NCI-H2196 (cell line): ENCODE measurements around the gene SLC22A8.
A peak's percentile ranks its signal among the peaks of the same experiment; 100 is the strongest.
"Not testable (repeated sequence)": the region's sequence is repeated elsewhere in the genome, so short reads cannot be mapped to it uniquely, and the experiment has no call there.

Source experiments
- DNase-seq: peaks from one replicate; lab custom pipeline; 2025; ENCODE audit not compliant: unreplicated experiment; lab: John Stamatoyannopoulos, UW

The SLC22A8 gene

DNA sequence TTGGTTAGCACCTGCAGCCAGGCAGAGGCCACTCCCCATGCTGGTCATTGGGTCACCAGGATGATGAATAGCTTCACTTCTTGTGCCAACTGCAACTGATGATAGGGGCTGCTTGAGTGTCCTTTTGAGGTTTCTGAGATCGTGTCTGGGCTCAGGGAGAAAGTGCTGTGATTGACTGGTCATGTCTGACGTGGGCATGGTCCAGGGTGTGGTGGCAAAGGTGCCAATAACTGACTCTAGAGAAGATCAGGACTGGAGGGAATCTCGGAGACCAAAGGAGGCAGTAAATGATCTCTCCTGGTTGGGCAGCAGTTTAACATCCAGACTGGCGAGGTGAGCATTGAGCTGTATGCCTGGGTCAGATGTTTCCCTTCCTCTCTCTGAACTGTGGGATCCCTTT is 20.9 kb downstream of the SLC22A8 start:
- DNase-seq: no peak

DNA sequence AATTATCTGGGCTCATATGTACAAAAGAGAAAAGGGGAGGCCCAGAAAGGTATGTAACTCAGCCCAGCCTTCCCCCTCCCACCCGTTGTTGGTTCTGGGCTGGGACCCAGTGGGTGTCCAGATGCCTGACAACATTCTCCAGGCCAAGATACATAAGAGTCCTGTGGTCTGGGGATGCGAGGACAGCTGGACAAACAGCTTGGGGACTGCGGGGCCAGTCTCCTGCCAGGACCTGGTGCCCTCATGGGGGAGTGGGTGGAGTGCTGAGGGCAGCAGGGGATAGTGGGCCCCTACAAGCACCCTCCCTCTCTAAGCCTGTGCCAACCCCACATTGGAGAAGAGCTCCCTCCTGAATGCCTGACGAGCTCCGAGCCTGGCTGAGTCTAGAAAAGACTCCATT is 27.4 kb downstream of the SLC22A8 start:
- no peak for DNase-seq

DNA sequence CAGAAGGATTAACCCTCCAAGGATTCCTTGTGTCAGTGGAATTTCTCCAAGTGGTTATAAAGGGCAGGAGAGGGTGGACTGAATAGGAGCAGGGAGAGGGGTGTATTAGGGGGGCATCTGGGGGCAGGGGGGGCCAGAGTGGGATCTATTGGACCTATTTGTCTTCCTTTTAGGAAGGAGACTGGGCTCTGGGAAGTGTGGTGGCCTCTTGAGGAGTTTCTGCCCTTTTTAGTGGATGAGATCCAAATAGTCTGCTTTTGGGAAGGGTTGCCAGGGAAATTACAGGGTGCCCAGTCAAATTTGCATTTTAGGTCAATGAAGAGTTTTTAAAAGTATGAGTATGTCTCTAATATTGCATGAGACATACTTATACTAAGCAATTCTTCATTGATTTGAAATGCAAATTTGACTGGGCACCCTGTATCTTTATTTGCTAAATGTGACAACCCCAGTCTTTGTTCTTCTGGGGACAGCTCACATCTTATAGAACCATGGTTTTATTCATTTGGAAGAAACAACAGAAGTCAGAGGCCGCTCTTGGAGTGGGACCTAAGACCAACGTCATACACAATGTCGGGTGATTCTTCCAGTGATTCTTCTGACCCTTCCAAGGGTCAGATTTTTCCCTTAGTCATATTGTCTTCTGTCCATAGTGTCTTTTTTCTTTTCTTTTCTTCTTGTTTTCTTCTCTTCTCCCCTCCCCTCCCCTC is 30.4 kb downstream of the SLC22A8 start:
- no peak for DNase-seq

DNA sequence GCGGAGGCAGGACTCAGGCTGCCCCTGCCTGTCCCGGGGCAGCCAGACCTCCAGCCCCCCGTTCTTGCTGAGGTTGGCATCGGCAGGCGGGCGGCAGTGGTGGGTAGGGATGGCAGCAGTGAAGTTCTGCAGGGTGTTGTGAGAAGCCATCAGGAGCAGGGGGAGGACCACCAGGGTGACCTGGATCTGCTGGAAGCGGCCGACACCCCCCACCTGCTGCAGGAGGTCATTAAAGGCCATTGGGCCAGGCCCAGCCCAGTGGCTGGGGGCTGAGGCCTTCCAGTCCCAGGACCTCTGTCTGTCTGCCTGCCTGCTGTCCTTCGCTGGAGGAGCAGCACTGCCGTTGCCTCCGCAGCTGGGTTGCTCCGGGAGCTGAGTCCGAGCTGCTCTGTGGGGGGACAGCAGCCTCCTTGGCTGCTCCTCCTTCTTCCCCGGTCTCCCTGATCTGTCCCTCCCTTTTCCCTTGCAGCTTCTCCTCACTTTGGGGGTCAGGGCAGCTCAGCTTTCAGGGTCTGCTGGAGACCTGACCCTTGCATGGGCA is 31.1 kb downstream of the SLC22A8 start, which contains the start of gene SLC22A6:
TSS of gene SLC22A6 (minus strand) at position 517 of the 541 bp plus-strand sequence. CDS start at position 240, 277 bp downstream.
- DNase-seq: no peak

DNA sequence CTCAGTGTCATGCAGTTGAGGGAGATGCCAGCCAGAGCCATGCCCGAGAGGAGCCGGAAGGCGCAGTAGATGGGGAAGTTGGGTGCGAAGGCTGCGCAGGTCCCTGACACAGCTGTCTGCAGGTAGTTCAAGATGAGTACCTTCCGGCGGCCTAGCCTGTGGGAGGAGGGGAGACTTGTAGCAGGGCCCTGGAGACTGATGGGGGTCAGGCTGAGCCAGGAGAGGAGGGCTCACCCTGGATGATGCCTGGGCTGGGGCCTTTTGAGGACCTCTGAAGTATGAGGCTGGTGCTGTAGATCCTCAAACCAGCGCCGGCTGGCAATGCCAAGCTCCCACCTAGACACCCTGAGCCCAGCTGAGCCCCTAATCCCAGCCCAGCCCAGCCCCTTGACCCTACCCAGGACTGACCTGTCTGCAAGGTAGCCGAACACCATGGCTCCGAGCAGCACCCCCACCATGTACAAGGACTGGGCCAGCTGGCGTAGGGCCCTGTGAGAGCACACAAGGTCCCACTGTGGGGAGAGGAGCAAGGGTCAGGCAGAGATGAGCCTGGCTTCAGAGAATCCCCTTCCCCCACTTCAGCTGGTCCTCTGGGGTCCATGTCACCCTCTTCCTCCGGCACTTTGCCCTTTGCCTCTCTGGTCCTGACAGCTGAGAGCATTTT is 32.0 kb downstream of the SLC22A8 start:
- no peak for DNase-seq

DNA sequence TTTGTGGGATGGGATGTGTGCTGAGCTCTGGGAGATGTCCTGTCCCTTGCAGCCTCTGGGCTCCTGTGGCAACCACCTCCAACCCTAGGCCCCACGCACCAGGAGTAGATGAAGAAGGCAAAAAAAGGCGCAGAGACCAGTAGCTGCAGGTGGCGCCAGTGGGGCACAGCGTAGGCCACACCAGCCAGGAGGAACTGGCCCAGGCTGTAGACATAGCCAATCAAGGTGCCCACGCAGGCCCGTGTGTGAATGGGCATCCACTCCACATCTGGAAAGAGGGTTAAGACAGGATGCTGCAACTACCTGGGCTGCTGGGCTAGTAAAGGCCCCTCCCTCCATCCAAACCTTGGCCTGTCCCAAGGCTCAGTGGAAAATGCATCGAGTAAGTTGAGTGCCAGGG is 33.9 kb downstream of the SLC22A8 start:
- DNase-seq: no peak

DNA sequence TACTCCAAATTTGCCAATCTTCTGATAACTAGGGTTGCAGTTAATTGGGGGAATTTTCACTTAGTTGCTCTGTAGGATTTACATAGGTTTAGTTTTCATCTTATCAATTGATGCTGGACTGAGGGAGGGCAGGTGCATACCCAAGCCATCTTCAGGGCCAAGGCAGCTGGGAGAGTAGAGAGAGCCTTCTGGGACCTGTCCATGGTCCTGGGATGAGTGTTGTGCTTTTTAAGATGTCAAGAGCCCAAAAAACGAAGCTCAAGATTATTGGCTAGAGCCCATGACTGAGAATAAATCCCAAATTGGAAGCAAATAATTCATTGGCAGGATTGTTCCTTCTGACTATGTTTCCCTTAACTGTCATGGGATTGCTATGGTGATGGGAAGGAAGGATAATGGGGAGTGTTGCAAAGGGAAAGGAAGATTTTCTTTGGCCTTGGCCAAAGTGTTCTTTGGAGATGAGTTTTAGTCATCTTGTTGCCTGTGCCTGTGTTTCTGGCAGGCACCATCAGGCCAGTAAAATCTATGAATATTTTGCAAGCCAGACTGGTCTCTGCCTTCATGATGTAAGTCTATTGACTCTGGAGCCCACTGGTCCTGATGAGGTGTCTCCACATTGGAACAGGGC is 35.4 kb downstream of the SLC22A8 start:
- no peak for DNase-seq

DNA sequence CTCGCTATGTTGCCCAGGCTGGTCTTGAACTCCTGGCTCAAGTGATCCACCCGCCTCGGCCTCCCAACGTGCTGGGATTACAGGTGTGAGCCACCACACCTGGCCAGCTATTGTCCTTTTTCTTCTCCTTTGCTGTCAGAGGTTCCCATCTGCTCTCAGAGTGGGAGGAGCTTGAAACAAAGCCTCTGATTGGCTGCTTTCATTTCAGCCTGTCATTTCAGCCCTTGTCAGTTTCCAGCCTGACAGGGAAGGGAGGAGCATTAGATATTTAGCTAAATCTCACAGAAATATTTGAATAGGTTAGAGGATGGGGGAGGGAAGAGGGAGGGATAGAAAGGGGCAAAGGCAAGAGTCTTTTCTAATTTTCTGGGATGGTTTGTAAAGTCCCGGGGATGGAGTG is 39.5 kb downstream of the SLC22A8 start:
- no peak for DNase-seq

DNA sequence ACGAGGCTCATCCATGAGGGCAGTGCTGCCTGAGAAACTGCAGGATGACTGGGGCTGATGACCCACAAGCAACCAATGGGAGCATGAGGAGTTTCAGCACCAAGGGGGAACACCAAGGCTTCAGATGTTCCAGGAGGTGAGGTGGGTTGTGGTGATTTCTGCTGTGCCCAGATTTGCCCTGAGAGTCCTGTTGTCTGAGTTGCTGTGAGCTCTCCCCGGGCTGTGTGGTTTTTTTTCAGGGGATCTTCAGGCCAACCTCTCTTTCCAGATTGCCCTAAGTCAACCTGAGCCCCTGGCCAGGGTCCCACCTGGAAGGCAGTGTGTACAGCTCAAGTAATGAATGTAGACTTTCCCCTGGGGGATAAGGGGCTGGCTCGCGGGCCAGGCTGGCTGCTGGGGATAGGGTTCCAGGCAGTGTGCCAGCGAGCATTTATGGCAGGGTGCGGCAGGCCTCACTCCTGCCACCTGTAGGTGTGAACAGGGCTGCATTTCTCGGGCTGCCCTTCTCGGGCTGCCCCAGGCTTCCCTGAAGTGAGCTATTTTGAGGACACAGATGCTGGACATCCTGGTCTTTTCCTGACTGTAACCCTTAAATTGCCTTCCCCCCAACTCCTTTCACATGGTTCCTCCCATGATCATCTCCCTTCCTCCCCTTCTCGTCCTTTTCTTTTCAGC is 40.7 kb downstream of the SLC22A8 start:
- peak; percentile 67 for DNase-seq

DNA sequence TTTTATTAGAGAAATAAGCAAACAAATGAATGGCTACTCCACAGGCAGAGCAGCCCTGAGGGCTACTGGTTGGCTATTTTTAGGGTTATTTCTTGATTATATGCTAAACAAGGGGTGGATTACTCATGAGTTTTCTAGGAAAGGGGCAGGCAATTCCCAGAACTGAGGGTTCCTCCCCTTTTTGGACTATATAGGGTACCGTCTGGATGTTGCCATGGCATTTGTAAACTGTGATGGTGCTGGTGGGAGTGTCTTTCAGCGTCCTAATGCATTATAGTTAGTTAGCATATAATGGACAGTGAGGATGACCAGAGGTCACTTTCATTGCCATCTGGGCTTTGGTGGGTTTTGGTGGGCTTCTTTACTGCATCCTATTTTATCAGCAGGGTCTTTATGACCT is 50.1 kb downstream of the SLC22A8 start:
- DNase-seq: no peak

DNA sequence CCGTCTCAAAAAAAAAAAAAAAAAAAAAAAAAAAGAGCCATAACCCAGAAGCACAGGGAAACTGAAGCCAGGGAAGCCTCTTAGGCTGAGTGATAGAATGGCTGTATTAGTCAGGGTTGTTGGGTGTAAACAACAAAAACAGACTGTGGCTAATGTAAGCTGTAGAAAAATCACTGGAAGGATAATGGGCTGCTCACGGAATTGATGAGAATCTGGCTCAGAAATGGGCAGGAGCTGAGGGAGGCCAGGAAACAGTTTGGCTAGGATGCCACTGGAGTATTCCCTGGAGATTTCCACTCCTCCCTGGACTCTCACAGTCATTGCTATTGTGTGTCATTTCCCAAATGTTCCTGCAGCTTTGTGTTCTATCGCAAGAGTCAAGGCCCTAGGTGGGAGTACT is 53.2 kb downstream of the SLC22A8 start:
- no peak for DNase-seq

DNA sequence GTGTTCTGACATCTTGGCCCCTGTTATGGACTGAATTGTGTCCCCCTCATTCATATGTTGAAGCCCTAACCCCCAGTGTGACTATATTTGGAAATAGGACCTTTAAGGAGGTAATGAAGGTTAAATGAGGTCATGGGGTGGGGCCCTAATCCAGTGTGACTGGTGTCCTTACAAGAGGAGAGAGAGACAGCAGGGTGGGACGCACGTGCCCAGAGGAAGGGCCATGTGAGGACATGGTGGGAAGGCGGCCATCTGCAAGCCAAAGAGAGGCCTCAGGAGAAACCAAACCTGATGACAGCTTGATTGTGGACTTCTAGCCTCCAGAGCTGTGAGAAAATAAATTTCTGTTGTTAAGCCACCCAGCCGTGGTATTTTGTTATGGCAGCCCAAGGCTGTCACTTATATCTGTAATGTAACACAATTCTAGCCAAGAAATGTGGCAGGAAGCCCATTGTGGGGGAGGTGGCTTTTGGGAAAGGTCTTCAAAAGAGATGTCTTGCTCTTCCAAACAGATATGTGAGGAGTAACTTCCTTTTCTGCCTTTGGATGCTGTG is 54.5 kb downstream of the SLC22A8 start:
- DNase-seq: no peak

DNA sequence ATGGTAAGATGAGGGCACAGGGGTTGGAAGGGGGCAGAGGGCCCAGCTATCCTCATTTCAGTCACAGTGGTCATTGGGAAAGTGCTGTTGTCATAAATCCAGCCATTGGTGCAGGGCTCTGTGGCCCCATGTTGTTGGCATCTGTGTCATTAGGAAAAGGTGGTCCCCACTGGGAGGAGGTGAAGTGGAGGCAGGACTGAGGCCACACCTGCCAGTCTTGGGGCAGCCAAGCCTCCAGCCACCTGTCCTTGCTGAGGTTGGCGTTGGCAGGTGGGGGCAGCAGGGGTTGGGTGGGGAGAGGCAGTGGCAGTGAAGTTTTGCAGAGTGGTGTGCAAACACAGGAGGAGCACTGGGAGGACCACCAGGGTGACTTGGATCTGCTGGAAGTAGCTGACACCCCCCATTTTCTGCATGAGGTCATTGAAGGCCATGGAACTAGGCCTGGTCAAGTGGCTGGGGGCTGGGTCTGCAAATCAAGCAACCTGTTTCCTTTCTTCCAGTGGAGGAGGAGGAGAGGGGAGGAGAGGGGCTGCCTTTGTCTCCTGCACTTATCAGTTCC is 56.1 kb downstream of the SLC22A8 start:
- no peak for DNase-seq

DNA sequence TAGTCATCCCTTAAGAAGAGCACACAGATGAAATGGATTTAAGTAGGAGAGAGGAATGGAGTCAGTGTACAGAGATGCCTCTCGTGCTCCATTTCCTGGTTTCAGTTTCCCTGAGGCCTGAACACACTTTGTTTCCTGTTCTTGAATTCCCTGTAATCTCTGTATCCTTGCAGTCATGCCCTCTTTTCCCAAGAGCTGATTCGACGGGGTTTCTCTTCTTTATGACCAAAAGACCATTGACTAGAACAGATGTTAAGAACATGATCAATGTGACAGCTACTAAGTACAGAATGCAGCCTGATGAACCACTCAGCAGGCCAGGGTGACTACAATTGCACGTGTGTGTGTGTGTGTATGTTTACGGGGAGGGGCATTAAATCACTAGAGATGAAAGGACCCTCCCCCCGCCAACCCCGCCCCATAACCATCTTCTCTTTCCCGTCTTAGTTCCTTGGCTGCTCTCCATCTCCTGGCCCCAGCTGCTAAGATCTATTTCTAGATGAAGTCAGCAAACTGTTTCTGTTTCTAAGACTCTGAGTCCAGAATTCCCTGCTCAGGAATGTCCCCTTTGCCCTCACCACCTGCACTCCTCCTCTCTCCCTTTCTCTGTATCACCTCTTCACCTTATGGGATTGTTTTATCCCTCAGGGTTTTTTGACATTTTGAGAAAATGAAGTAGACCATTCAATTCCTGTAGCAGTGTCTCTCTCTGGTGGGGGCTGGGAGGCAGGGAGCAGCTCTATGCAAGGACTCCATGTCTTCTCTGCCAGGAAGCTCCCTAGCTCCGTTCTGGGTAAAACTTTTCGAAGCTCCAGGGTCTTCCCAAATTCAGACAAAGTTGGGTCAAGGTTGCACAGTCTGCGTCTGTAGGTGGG is 56.9 kb downstream of the SLC22A8 start:
- DNase-seq: no peak

DNA sequence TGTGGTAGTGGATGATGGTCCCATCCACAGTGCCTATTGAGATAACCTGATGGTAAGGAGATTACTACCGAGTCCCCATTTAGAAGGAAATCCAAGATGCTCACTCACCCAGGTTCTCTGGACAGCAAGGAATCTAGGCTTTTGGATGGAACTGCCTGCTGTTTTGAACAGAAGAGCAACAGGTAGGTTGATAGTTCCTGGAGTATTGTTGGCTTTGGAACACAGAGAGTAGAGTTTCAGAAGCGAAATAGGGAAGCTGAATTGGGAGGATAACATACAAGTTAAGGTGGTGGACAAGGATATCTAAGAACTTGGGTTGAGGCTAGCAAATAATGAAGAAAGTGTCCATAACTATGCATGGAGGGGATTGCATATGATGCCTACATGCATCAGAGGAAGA is 58.5 kb downstream of the SLC22A8 start:
- DNase-seq: no peak

DNA sequence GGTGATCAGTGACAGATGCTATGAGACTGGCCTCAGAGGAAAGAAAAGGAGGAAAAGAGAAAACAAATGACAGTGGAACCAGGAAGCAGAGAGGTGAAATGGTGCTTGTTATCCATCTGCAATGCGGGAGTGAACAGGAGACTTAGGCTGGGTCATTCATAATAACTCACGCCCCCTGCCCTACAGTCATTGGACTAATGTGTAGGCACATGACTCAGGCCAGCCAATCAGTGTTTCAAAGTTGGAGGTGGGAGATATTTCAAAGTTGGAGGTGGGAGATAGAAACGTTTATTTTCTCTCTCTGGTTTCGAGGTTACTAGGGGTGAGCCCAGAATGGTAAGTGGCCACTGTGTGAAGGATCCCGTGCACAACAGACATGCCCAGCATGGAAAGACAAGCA is 61.2 kb downstream of the SLC22A8 start:
- no peak for DNase-seq

DNA sequence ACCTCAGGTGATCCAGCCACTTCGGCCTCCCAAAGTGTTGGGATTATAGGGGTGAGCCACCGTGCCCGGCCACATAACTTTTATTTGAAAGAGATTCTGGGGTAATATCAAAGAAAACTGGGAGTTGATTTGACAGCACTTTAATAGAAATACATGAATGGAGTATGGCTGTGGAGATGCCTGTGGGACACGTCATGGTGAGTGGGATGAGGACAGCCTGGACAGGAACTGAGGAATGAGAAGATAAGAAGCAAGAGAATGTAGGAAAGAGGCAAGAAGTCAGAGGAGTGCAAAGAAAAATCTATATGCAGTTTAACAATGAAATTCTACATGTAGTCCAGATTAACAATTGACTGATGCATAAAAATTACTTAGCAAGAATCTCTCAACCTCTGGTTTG is 61.8 kb downstream of the SLC22A8 start:
- DNase-seq: no peak

DNA sequence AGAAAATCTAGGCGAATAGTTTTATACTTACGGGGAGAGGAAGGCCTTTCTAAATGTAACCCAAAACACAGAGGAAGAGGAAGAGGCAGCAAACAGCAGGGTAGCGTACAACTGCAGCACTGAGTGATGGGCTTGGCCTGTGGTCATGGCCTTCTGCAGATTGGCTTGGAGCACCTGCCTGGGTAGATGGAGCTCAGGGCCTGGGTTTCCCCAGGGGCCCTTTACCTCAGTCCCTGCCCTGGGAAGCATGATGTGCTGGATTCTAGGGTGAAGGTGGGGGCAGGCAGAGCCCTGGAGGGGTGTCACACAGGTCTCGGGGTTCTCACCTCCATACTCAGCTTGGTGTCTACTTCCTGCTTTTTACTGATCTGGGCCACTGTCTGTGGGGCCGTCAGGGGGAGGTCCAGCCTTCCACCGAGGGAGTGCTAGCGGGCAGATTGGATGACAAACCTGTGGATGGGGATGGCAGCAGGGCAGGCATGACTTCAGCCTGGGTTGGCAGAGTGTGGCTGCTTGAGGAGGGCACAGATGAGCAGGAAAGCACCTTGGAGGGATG is 66.8 kb downstream of the SLC22A8 start:
- DNase-seq: no peak

DNA sequence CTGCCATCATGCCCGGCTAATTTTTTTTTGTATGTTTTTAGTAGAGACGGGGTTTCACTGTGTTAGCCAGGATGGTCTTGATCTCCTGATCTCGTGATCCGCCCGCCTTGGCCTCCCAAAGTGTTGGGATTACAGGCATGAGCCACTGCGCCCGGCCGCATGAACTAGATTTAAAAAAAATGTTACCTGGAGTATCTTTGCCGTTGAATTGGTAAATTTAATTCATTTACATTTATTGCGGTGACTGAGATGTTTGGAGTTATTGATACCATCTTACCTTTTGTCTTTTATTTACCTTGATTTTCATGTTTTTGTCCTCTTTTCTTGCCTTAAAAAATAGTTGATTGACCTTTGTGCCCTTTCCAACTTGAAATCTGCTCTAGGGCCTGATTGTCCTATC is 70.1 kb downstream of the SLC22A8 start:
- not testable (repeated sequence) for DNase-seq
